ENCODE data around the gene MRPL10.

The MRPL10 gene

DNA sequence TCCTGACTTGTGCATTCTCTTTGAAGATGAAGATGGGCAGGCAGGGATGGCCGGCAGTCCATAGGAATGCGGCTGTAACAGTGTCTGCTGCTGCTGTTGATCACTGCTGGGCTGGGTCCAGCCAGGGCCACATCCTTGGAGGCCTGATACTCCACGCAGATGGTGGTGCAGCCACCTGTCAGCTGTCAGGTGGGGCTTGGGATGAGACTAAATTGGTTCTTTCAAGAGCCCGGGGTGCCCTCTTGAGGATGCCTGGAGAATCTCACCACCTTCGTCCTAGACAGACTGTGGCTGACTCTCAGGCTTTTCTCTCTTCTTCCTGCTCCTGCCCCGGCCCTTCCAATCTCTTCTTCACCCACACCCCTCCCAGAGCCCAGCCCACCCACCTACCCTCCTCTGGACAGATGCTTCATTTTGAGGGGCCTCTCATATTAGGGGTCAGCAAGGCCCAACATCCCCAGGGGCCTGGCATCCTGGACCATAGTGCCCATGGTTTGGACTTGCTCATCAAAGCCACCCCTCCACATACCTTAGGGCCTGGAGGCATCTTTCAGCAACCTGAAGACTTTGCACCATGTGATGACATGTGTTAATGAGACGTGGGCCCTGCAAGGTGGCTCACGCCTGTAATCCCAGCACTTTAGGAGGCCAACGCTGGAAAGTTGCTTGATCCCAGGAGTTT lies 28.9 kb downstream of the MRPL10 start:
- Histone ChIP-seq H3K9ac (ENCODE audit: low read length) (no peak overlapping the region), H3K4me3 (ENCODE audit: insufficient read depth, low read length, poor library complexity, severe bottlenecking) (no peak overlapping the region), H3K4me2 (ENCODE audit: low read depth, low read length, poor library complexity, severe bottlenecking) (no peak overlapping the region), H3K36me3 (ENCODE audit: low read length) (no peaks in the 10 kb centered on the region), H4K20me1 (ENCODE audit: low read depth, low read length) (no peaks in the 10 kb centered on the region), H3K79me2 (ENCODE audit: insufficient read depth, low read length) (no peaks in the 10 kb centered on the region), H3K27me3 (ENCODE audit: low read length) (no peaks in the 10 kb centered on the region), H3K27ac (ENCODE audit: low read depth, low read length) (no peak overlapping the region), H3F3A (ENCODE audit: insufficient read depth) (no peaks in the 10 kb centered on the region), H3K9me3 (ENCODE audit: insufficient read depth, low read length) (no peaks in the 10 kb centered on the region), H3K9me2 (replicated peaks; ENCODE audit: insufficient read depth, low read length) (no peaks in the 10 kb centered on the region), H2AFZ (ENCODE audit: low read depth, low read length, severe bottlenecking) (no peak overlapping the region)
- TF ChIP-seq, protein P1, sequence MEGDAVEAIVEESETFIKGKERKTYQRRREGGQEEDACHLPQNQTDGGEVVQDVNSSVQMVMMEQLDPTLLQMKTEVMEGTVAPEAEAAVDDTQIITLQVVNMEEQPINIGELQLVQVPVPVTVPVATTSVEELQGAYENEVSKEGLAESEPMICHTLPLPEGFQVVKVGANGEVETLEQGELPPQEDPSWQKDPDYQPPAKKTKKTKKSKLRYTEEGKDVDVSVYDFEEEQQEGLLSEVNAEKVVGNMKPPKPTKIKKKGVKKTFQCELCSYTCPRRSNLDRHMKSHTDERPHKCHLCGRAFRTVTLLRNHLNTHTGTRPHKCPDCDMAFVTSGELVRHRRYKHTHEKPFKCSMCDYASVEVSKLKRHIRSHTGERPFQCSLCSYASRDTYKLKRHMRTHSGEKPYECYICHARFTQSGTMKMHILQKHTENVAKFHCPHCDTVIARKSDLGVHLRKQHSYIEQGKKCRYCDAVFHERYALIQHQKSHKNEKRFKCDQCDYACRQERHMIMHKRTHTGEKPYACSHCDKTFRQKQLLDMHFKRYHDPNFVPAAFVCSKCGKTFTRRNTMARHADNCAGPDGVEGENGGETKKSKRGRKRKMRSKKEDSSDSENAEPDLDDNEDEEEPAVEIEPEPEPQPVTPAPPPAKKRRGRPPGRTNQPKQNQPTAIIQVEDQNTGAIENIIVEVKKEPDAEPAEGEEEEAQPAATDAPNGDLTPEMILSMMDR (IDR thresholded peaks at IDR 0.05; ENCODE audit: insufficient read depth, low read length, poor library complexity, severe bottlenecking): peak; percentile 48
- TF ChIP-seq EZH2phosphoT487 (conservative IDR thresholded peaks at IDR 0.05; ENCODE audit: low read length): no peak

GRCh38 chr17:47801906-47802305 lies 29.4 kb downstream of the MRPL10 start:
- Histone ChIP-seq H3K79me2 (ENCODE audit: insufficient read depth, low read length) (no peaks in the 10 kb centered on the region), H3K27me3 (ENCODE audit: low read length) (no peaks in the 10 kb centered on the region), H3K4me3 (ENCODE audit: insufficient read depth, low read length, poor library complexity, severe bottlenecking) (no peak overlapping the region), H2AFZ (ENCODE audit: low read depth, low read length, severe bottlenecking) (no peak overlapping the region), H3K4me2 (ENCODE audit: low read depth, low read length, poor library complexity, severe bottlenecking) (no peak overlapping the region), H3K9me2 (replicated peaks; ENCODE audit: insufficient read depth, low read length) (no peaks in the 10 kb centered on the region), H3K36me3 (ENCODE audit: low read length) (no peaks in the 10 kb centered on the region), H3K9me3 (ENCODE audit: insufficient read depth, low read length) (no peaks in the 10 kb centered on the region), H3K27ac (ENCODE audit: low read depth, low read length) (no peak overlapping the region), H3K9ac (ENCODE audit: low read length) (no peak overlapping the region), H3F3A (ENCODE audit: insufficient read depth) (no peaks in the 10 kb centered on the region), H4K20me1 (ENCODE audit: low read depth, low read length) (no peaks in the 10 kb centered on the region)
- TF ChIP-seq, protein P1 (IDR thresholded peaks at IDR 0.05; ENCODE audit: insufficient read depth, low read length, poor library complexity, severe bottlenecking): no peak
- no peak for TF ChIP-seq EZH2phosphoT487 (conservative IDR thresholded peaks at IDR 0.05; ENCODE audit: low read length)

DNA sequence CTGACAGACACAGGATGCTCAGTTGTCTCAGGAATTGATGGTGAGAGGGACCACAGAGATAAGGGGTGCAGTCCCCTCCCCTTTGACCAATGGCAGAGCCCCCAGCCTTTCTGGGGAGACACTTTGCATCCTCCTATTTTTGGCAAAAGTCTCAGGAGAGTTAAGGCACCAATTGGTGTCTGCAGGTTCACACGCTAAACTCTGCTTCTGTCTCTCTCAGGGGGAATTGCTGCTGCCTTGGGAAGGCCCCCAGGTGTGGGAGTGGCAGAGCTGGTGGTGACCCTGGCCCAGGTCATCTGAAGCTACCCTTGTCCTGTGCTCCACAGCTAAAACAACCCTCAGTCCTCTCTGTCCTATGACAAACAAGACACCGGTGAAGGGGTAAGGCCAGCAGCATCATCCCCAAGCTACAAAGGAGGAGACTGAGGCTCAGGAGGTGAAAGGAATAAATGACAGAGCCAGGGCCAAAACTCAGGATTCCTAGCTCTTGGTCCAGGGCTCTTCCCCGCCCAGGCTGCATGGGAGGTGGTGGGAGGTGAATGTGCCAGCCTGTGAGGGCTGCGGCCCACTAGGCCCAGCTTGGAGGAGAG lies 30.1 kb downstream of the MRPL10 start:
- Histone ChIP-seq H3K9me3 (ENCODE audit: insufficient read depth, low read length) (no peaks in the 10 kb centered on the region), H3K36me3 (ENCODE audit: low read length) (no peaks in the 10 kb centered on the region), H3K27me3 (ENCODE audit: low read length) (no peaks in the 10 kb centered on the region), H3F3A (ENCODE audit: insufficient read depth) (no peaks in the 10 kb centered on the region), H3K4me3 (ENCODE audit: insufficient read depth, low read length, poor library complexity, severe bottlenecking) (no peak overlapping the region), H4K20me1 (ENCODE audit: low read depth, low read length) (no peaks in the 10 kb centered on the region), H3K9me2 (replicated peaks; ENCODE audit: insufficient read depth, low read length) (no peaks in the 10 kb centered on the region), H3K9ac (ENCODE audit: low read length) (no peak overlapping the region), H3K27ac (ENCODE audit: low read depth, low read length) (no peak overlapping the region), H3K4me2 (ENCODE audit: low read depth, low read length, poor library complexity, severe bottlenecking) (no peak overlapping the region), H2AFZ (ENCODE audit: low read depth, low read length, severe bottlenecking) (no peak overlapping the region), H3K79me2 (ENCODE audit: insufficient read depth, low read length) (no peaks in the 10 kb centered on the region)
- no peak for TF ChIP-seq EZH2phosphoT487 (conservative IDR thresholded peaks at IDR 0.05; ENCODE audit: low read length)
- TF ChIP-seq, protein P1 (IDR thresholded peaks at IDR 0.05; ENCODE audit: insufficient read depth, low read length, poor library complexity, severe bottlenecking): no peak

Measured in SU-DHL-6 (cell line).